Measurements from ENCODE around the gene GYS1.

Gene GYS1

GRCh38 chr19:49014870-49015255 lies 21.8 kb upstream of the GYS1 start:
- no peaks in the 10 kb centered on the region for H3K9me3 ChIP-seq (ENCODE audit: control insufficient read depth, low read length)

GRCh38 chr19:49014123-49014869 lies 21.2 kb upstream of the GYS1 start:
- Histone ChIP-seq H3K4me1 (ENCODE audit: control insufficient read depth, insufficient read depth, low read length) (peaks cover 9% of the 10 kb centered on the region), H3K27me3 (ENCODE audit: control insufficient read depth, insufficient read depth, low read length) (peaks cover 9% of the 10 kb centered on the region), H3K36me3 (ENCODE audit: control insufficient read depth, insufficient read depth, low read length) (no peaks in the 10 kb centered on the region)

More at GRCh38 chr19:49014870-49015255, 21.8 kb upstream of the GYS1 start:
- Histone ChIP-seq H3K9ac (ENCODE audit: low read length) (no peak overlapping the region), H3K4me1 (ENCODE audit: control insufficient read depth, insufficient read depth, low read length) (peaks cover 14% of the 10 kb centered on the region), H3K4me3 (ENCODE audit: low read length) (no peak overlapping the region), H3K36me3 (ENCODE audit: control insufficient read depth, insufficient read depth, low read length) (no peaks in the 10 kb centered on the region), H3K27me3 (ENCODE audit: control insufficient read depth, insufficient read depth, low read length) (peaks cover 13% of the 10 kb centered on the region)

GRCh38 chr19:49011194-49011593 lies 18.1 kb upstream of the GYS1 start:
- H3K4me1 ChIP-seq (ENCODE audit: control insufficient read depth, insufficient read depth, low read length), result no peaks in the 10 kb centered on the region
- no peak overlapping the region for H3K9ac ChIP-seq (ENCODE audit: low read length)
- no peaks in the 10 kb centered on the region for H3K9me3 ChIP-seq (ENCODE audit: control insufficient read depth, low read length)
- H3K4me3 ChIP-seq (ENCODE audit: low read length), result no peak overlapping the region
- H3K36me3 ChIP-seq (ENCODE audit: control insufficient read depth, insufficient read depth, low read length), result no peaks in the 10 kb centered on the region
- no peaks in the 10 kb centered on the region for H3K27me3 ChIP-seq (ENCODE audit: control insufficient read depth, insufficient read depth, low read length)

More at GRCh38 chr19:49014123-49014869, 21.2 kb upstream of the GYS1 start:
- H3K9ac ChIP-seq (ENCODE audit: low read length), result no peak overlapping the region
- H3K9me3 ChIP-seq (ENCODE audit: control insufficient read depth, low read length), result no peaks in the 10 kb centered on the region
- H3K4me3 ChIP-seq (ENCODE audit: low read length), result no peak overlapping the region

- Histone ChIP-seq H3K9ac (ENCODE audit: low read length) (no peak overlapping the region), H3K4me3 (ENCODE audit: low read length) (no peak overlapping the region), H3K27me3 (ENCODE audit: control insufficient read depth, insufficient read depth, low read length) (no peaks in the 10 kb centered on the region), H3K36me3 (ENCODE audit: control insufficient read depth, insufficient read depth, low read length) (no peaks in the 10 kb centered on the region), H3K4me1 (ENCODE audit: control insufficient read depth, insufficient read depth, low read length) (no peaks in the 10 kb centered on the region), H3K9me3 (ENCODE audit: control insufficient read depth, low read length) (no peaks in the 10 kb centered on the region)
These were observed 17.3 kb upstream of the GYS1 start for GRCh38 chr19:49010453-49010852.

- H3K4me1 ChIP-seq (ENCODE audit: control insufficient read depth, insufficient read depth, low read length), result no peaks in the 10 kb centered on the region
- H3K4me3 ChIP-seq (ENCODE audit: low read length), result no peak overlapping the region
- no peaks in the 10 kb centered on the region for H3K36me3 ChIP-seq (ENCODE audit: control insufficient read depth, insufficient read depth, low read length)
- H3K27me3 ChIP-seq (ENCODE audit: control insufficient read depth, insufficient read depth, low read length), result no peaks in the 10 kb centered on the region
- H3K9me3 ChIP-seq (ENCODE audit: control insufficient read depth, low read length), result no peaks in the 10 kb centered on the region
- H3K9ac ChIP-seq (ENCODE audit: low read length), result no peak overlapping the region
These were observed 16.7 kb upstream of the GYS1 start for GRCh38 chr19:49009828-49010227.

GRCh38 chr19:49006905-49007304 lies 13.8 kb upstream of the GYS1 start:
- no peak overlapping the region for H3K9ac ChIP-seq (ENCODE audit: low read length)
- no peaks in the 10 kb centered on the region for H3K9me3 ChIP-seq (ENCODE audit: control insufficient read depth, low read length)
- H3K27me3 ChIP-seq (ENCODE audit: control insufficient read depth, insufficient read depth, low read length), result no peaks in the 10 kb centered on the region
- no peak overlapping the region for H3K4me3 ChIP-seq (ENCODE audit: low read length)
- H3K36me3 ChIP-seq (ENCODE audit: control insufficient read depth, insufficient read depth, low read length), result no peaks in the 10 kb centered on the region
- no peaks in the 10 kb centered on the region for H3K4me1 ChIP-seq (ENCODE audit: control insufficient read depth, insufficient read depth, low read length)

- H3K4me3 ChIP-seq (ENCODE audit: low read length), result no peak overlapping the region
- H3K4me1 ChIP-seq (ENCODE audit: control insufficient read depth, insufficient read depth, low read length), result no peaks in the 10 kb centered on the region
- no peak overlapping the region for H3K9ac ChIP-seq (ENCODE audit: low read length)
- H3K9me3 ChIP-seq (ENCODE audit: control insufficient read depth, low read length), result no peaks in the 10 kb centered on the region
- H3K27me3 ChIP-seq (ENCODE audit: control insufficient read depth, insufficient read depth, low read length), result no peaks in the 10 kb centered on the region
- H3K36me3 ChIP-seq (ENCODE audit: control insufficient read depth, insufficient read depth, low read length), result no peaks in the 10 kb centered on the region
These were observed 12.0 kb upstream of the GYS1 start for GRCh38 chr19:49004964-49005614.

- H3K36me3 ChIP-seq (ENCODE audit: control insufficient read depth, insufficient read depth, low read length), result no peaks in the 10 kb centered on the region
- no peak overlapping the region for H3K4me3 ChIP-seq (ENCODE audit: low read length)
- H3K27me3 ChIP-seq (ENCODE audit: control insufficient read depth, insufficient read depth, low read length), result no peaks in the 10 kb centered on the region
- H3K9me3 ChIP-seq (ENCODE audit: control insufficient read depth, low read length), result no peaks in the 10 kb centered on the region
- no peak overlapping the region for H3K9ac ChIP-seq (ENCODE audit: low read length)
- no peaks in the 10 kb centered on the region for H3K4me1 ChIP-seq (ENCODE audit: control insufficient read depth, insufficient read depth, low read length)
These were observed 11.0 kb upstream of the GYS1 start for GRCh38 chr19:49004133-49004532.

GRCh38 chr19:48999481-49000325 lies 6.6 kb upstream of the GYS1 start:
- H3K4me3 ChIP-seq (ENCODE audit: low read length), result no peak overlapping the region
- H3K27me3 ChIP-seq (ENCODE audit: control insufficient read depth, insufficient read depth, low read length), result no peaks in the 10 kb centered on the region
- no peak overlapping the region for H3K9ac ChIP-seq (ENCODE audit: low read length)
- no peaks in the 10 kb centered on the region for H3K9me3 ChIP-seq (ENCODE audit: control insufficient read depth, low read length)
- no peaks in the 10 kb centered on the region for H3K36me3 ChIP-seq (ENCODE audit: control insufficient read depth, insufficient read depth, low read length)
- no peaks in the 10 kb centered on the region for H3K4me1 ChIP-seq (ENCODE audit: control insufficient read depth, insufficient read depth, low read length)

- no peaks in the 10 kb centered on the region for H3K4me1 ChIP-seq (ENCODE audit: control insufficient read depth, insufficient read depth, low read length)
- H3K27me3 ChIP-seq (ENCODE audit: control insufficient read depth, insufficient read depth, low read length), result no peaks in the 10 kb centered on the region
- no peaks in the 10 kb centered on the region for H3K9me3 ChIP-seq (ENCODE audit: control insufficient read depth, low read length)
- H3K4me3 ChIP-seq (ENCODE audit: low read length), result no peak overlapping the region
- no peak overlapping the region for H3K9ac ChIP-seq (ENCODE audit: low read length)
- H3K36me3 ChIP-seq (ENCODE audit: control insufficient read depth, insufficient read depth, low read length), result no peaks in the 10 kb centered on the region
These were observed 4.9 kb upstream of the GYS1 start for GRCh38 chr19:48997972-48998371.

- Histone ChIP-seq H3K4me3 (ENCODE audit: low read length) (peak overlapping the region; percentile 48), H3K9me3 (ENCODE audit: control insufficient read depth, low read length) (no peaks in the 10 kb centered on the region), H3K27me3 (ENCODE audit: control insufficient read depth, insufficient read depth, low read length) (no peaks in the 10 kb centered on the region), H3K4me1 (ENCODE audit: control insufficient read depth, insufficient read depth, low read length) (peaks cover 9% of the 10 kb centered on the region), H3K36me3 (ENCODE audit: control insufficient read depth, insufficient read depth, low read length) (no peaks in the 10 kb centered on the region), H3K9ac (ENCODE audit: low read length) (peak overlapping the region; percentile 98)
These were observed 902 bp upstream of the GYS1 start for GRCh38 chr19:48994035-48994386.

GRCh38 chr19:48992581-48993174 lies 431 bp downstream of the GYS1 start:
- Histone ChIP-seq H3K9me3 (ENCODE audit: control insufficient read depth, low read length) (no peaks in the 10 kb centered on the region), H3K4me1 (ENCODE audit: control insufficient read depth, insufficient read depth, low read length) (peaks cover 9% of the 10 kb centered on the region), H3K4me3 (ENCODE audit: low read length) (peak overlapping the region; percentile 98), H3K27me3 (ENCODE audit: control insufficient read depth, insufficient read depth, low read length) (no peaks in the 10 kb centered on the region), H3K36me3 (ENCODE audit: control insufficient read depth, insufficient read depth, low read length) (no peaks in the 10 kb centered on the region), H3K9ac (ENCODE audit: low read length) (peak overlapping the region; percentile 98)
